K562 (cell line): ENCODE measurements around the gene SOS2. TPM values are rescaled to one million over a fixed set of nuclear protein-coding genes. Genes with fewer than 3 reads are reported as not detected.

Experiments used
- ATAC-seq: fragments of 200-7000 bp; cut with Tn5 transposase; 3 replicates; pipeline ENCODE4 v1.9.1; 2020; ENCODE audit warnings: moderate library complexity
- BruUV-seq: library from RNA; stranded (reverse); fragments of 400-500 nt; replicated peaks from 2 replicates; lab custom pipeline; 2021; lab: Mats Ljungman, UMichigan
- CTCF ChIA-PET: fragments of 300-600 bp; formaldehyde crosslinking; extraction: SDS; loops from one replicate; lab custom pipeline; 2021; ENCODE audit warnings: low intra/inter-chr PET ratio; lab: Yijun Ruan, JAX
- POLR2A ChIA-PET: fragments of 300-600, 350-650 bp; sonication (Branson Sonifier 250); formaldehyde crosslinking; extraction: SDS; loops from one replicate; lab custom pipeline; 2021; ENCODE audit warnings: antibody characterized with exemption, inconsistent platforms; lab: Yijun Ruan, JAX
- DNase-seq, 4 experiments: peaks; one replicate each; pipeline versions ENCODE4 v3.0.0 to v3.0.0-alpha.2; 2011 to 2018; ENCODE audit warnings: low spot score in 3 of 4, mixed read lengths in 3 of 4; ENCODE audit errors: extremely low read depth in 1 of 4
- FAIRE-seq: peaks from 2 replicates; lab custom pipeline; 2011; peaks lifted over from hg19 to GRCh38; lab: Jason Lieb, UNC
- H2AFZ ChIP-seq: 2 replicates; pipeline ENCODE4 v1.6.0; 2011; ENCODE audit warnings: low read depth, low read length, control low read depth, inconsistent platforms
- H3K27ac ChIP-seq: fragments of 200-600 bp; 3 replicates; pipeline ENCODE4 v1.8.0; 2011; ENCODE audit warnings: low read depth, mild to moderate bottlenecking, control low read depth, inconsistent platforms, low read length, moderate library complexity, mixed read lengths; ENCODE audit errors: extremely low read depth
- H3K27me3 ChIP-seq, 2 experiments: fragments of 300-600 bp in 1 of 2; 2 replicates in 1 of 2; 3 replicates in 1 of 2; pipeline versions ENCODE4 v1.6.0 to v1.8.0; 2011; ENCODE audit warnings: inconsistent platforms in 2 of 2, low read length in 2 of 2, mild to moderate bottlenecking in 1 of 2, mixed read lengths in 1 of 2, moderate library complexity in 1 of 2; ENCODE audit not compliant: control insufficient read depth in 2 of 2, insufficient read depth in 2 of 2
- H3K36me3 ChIP-seq: fragments of 300-600 bp; 3 replicates; pipeline ENCODE4 v1.8.0; 2011; ENCODE audit warnings: mild to moderate bottlenecking, low read length, inconsistent platforms; ENCODE audit not compliant: control insufficient read depth, insufficient read depth
- H3K4me1 ChIP-seq, 2 experiments: fragments of 200-600 bp in 1 of 2; replicated peaks in 1 of 2; 2 replicates in 1 of 2; 3 replicates in 1 of 2; pipeline versions ENCODE4 v1.5.1 to v1.8.0; 2011; ENCODE audit warnings: inconsistent platforms in 2 of 2, low read length in 2 of 2, mild to moderate bottlenecking in 1 of 2, mixed read lengths in 1 of 2, moderate library complexity in 1 of 2; ENCODE audit not compliant: control insufficient read depth in 2 of 2, insufficient read depth in 2 of 2
- H3K4me2 ChIP-seq: 2 replicates; pipeline ENCODE4 v1.6.1; 2011; ENCODE audit warnings: low read length, control low read depth, inconsistent platforms, mixed read lengths; ENCODE audit not compliant: insufficient read depth
- H3K4me3 ChIP-seq: fragments of 200-600 bp; sonication (generic), shearing (Covaris generic); 2 replicates; pipeline ENCODE4 v1.5.1; 2016; ENCODE audit warnings: control low read depth, inconsistent platforms
- H3K79me2 ChIP-seq: fragments of 200-600 bp; 3 replicates; pipeline ENCODE4 v1.8.0; 2011; ENCODE audit warnings: low read length, inconsistent platforms; ENCODE audit not compliant: control insufficient read depth, insufficient read depth
- H3K9ac ChIP-seq, 2 experiments: 2 replicates each; pipeline versions ENCODE4 v1.6.0 to v1.6.1; 2011; ENCODE audit warnings: low read depth in 2 of 2, low read length in 2 of 2, control low read depth in 1 of 2, inconsistent platforms in 1 of 2, mild to moderate bottlenecking in 1 of 2, mixed read lengths in 1 of 2; ENCODE audit not compliant: insufficient read depth in 1 of 2
- H3K9me1 ChIP-seq: one replicate; pipeline ENCODE4 v1.6.0; 2011; ENCODE audit warnings: inconsistent platforms, mild to moderate bottlenecking, low read length, moderate library complexity; ENCODE audit not compliant: control insufficient read depth, insufficient read depth
- H3K9me3 ChIP-seq: replicated peaks from 2 replicates; pipeline ENCODE4 v1.5.1; 2011; ENCODE audit warnings: low read depth, low read length, inconsistent platforms; ENCODE audit not compliant: control insufficient read depth, insufficient read depth
- H4K20me1 ChIP-seq: replicated peaks from 2 replicates; pipeline ENCODE4 v1.6.1; 2011; ENCODE audit warnings: low read length, inconsistent platforms, mixed read lengths; ENCODE audit not compliant: control insufficient read depth, insufficient read depth
- AFF1 ChIP-seq, 2 experiments: fragments of 450-650 bp; IDR thresholded peaks; 2 replicates each; pipeline ENCODE4 v1.6.1; 2018; ENCODE audit warnings: mild to moderate bottlenecking in 2 of 2, low read depth in 1 of 2; ENCODE audit not compliant: partially characterized antibody in 2 of 2
- BMI1 ChIP-seq: fragments of 150-350 bp; IDR thresholded peaks from 2 replicates; pipeline ENCODE4 v1.6.1; 2014; ENCODE audit warnings: low read length
- DMBX1 ChIP-seq: fragments of 250-450 bp; sonication (Bioruptor Pico); IDR thresholded peaks from 2 replicates; pipeline ENCODE4 v1.8.0; 2022; ENCODE audit warnings: inconsistent platforms, mild to moderate bottlenecking, moderate library complexity, borderline replicate concordance
- MEF2D ChIP-seq: conservative IDR thresholded peaks from 2 replicates; pipeline ENCODE4 v1.6.1; 2016; ENCODE audit warnings: low read depth, missing genetic modification characterization, missing compliant biosample characterization
- MTF1 ChIP-seq: fragments of 250-450 bp; sonication (Bioruptor Pico); IDR thresholded peaks from 2 replicates; pipeline ENCODE4 v1.9.0; 2021; ENCODE audit warnings: moderate library complexity, mild to moderate bottlenecking, inconsistent platforms, borderline replicate concordance
- NR0B1 ChIP-seq: fragments of 450-650 bp; IDR thresholded peaks from one replicate; pipeline ENCODE4 v1.6.1; 2018; ENCODE audit warnings: mild to moderate bottlenecking, moderate library complexity; ENCODE audit not compliant: partially characterized antibody
- SAP30 ChIP-seq: fragments of 200-600 bp; sonication (generic); IDR thresholded peaks from 2 replicates; pipeline ENCODE4 v1.6.1; 2012; ENCODE audit warnings: borderline replicate concordance, low read depth, mild to moderate bottlenecking, moderate library complexity, low read length, control low read depth, inconsistent platforms; ENCODE audit not compliant: insufficient read depth, poor library complexity, severe bottlenecking
- STAT5A ChIP-seq: IDR thresholded peaks from 2 replicates; pipeline ENCODE4 v1.6.1; 2012; ENCODE audit warnings: low read length, inconsistent platforms, borderline replicate concordance
- TBP ChIP-seq: optimal IDR thresholded peaks from 2 replicates; pipeline ENCODE3; 2011; ENCODE audit warnings: low read depth, low read length, improper control_type of control experiment
- TCF7 ChIP-seq: sonication (generic); IDR thresholded peaks from 2 replicates; pipeline ENCODE4 v1.6.1; 2016; ENCODE audit warnings: antibody characterized with exemption, borderline replicate concordance
- WHSC1 ChIP-seq: IDR thresholded peaks from one replicate; pipeline ENCODE4 v1.6.1; 2012; ENCODE audit warnings: low read length, control low read depth, inconsistent platforms
- ZNF184 ChIP-seq: sonication (generic); formaldehyde crosslinking; IDR thresholded peaks from 2 replicates; pipeline ENCODE4 v1.5.0; 2020; ENCODE audit warnings: missing genetic modification reagents
- ZNF282 ChIP-seq: sonication (generic); formaldehyde crosslinking; IDR thresholded peaks from 2 replicates; pipeline ENCODE4 v1.8.1; 2023; ENCODE audit warnings: missing genetic modification reagents
- ZNF431 ChIP-seq: sonication (generic); formaldehyde crosslinking; IDR thresholded peaks from 2 replicates; pipeline ENCODE4 v1.8.0; 2022; ENCODE audit warnings: mild to moderate bottlenecking, missing genetic modification reagents
- WGBS: fragments of 100-300 bp; shearing (Covaris generic); methylation state at CpG from one replicate; pipeline ENCODE4 v1.1.6; 2016; ENCODE audit warnings: low coverage, mixed read lengths; ENCODE audit not compliant: insufficient coverage; ENCODE audit errors: missing lambda C conversion rate; 5-methylcytosine and 5-hydroxymethylcytosine counted together
- in situ Hi-C: fragments of 300-500 bp; cut with MboI; formaldehyde crosslinking; loops from 4 replicates; pipeline ENCODE4 v1.15.0; 2018; ENCODE audit warnings: inconsistent platforms, mixed read lengths
- intact Hi-C: fragments of 100-400 bp; cut with micrococcal nuclease; formaldehyde crosslinking; loops from 2 replicates; pipeline ENCODE4 v1.14.2; 2022
- polyA plus RNA-seq, 8 experiments: library from polyadenylated mRNA; depleted of rRNA in 4 of 8; stranded (reverse) in 5 of 8; unstranded in 3 of 8; fragments of >200 nt; fragmentation: Nextera tagmentation in 2 of 8; fragmentation: Illumina TruSeq in 1 of 8; extraction: Ambion mirVana in 2 of 8; extraction: Trizol in 1 of 8; gene quantifications; 2 replicates each; pipeline versions ENCODE4 v1.2.1 to v1.2.3, GENCODE V29; 2011 to 2014; ENCODE audit warnings: inconsistent platforms in 1 of 8, missing spikeins in 1 of 8
- total RNA-seq, 7 experiments: library from RNA; depleted of rRNA in 6 of 7; stranded (reverse); fragments of >200 nt in 6 of 7; fragmentation: Illumina TruSeq in 2 of 7; extraction: Trizol in 2 of 7; gene quantifications; 2 replicates each; pipeline versions ENCODE4 v1.2.1 to v1.2.3, GENCODE V29; 2011 to 2021; ENCODE audit warnings: low replicate concordance in 1 of 7
- TF ChIP-seq, protein P1 (sequence below): sonication (generic); formaldehyde crosslinking; IDR thresholded peaks from 2 replicates; pipeline ENCODE4 v1.8.0; 2022; ENCODE audit warnings: missing genetic modification reagents, mild to moderate bottlenecking, borderline replicate concordance

Gene SOS2
- total and polyA plus RNA-seq, 9 of the 15 experiments (the other 6 are each of a cell fraction or from before 2014, with no cell fraction given), result 2.2 to 13.1 (median 10.5) TPM

- H4K20me1 ChIP-seq, result no peaks in the 10 kb centered on the region
- ChIA-PET CTCF (no interaction called here), POLR2A (no interaction called here)
- in situ Hi-C loops (loop anchor here (10.0 kb wide), 1 partner anchor 647 kb away; no protein-coding TSS in a partner anchor), intact Hi-C loops (no loop called here)
- H2AFZ ChIP-seq, result no peak overlapping the region
- no peaks in the 10 kb centered on the region for H3K27me3 ChIP-seq
- no peaks in the 10 kb centered on the region for H3K9me1 ChIP-seq
- DNase-seq (no peak), FAIRE-seq (no peak), ATAC-seq (no peak)
- WGBS, result 92% methylated on average over 2 of the region's 2 CpGs
- H3K4me1 ChIP-seq, result no peaks in the 10 kb centered on the region
- H3K27ac ChIP-seq, result no peak overlapping the region
- H3K9ac ChIP-seq, result no peak overlapping the region
- H3K4me3 ChIP-seq, result no peak overlapping the region
- H3K4me2 ChIP-seq, result no peak overlapping the region
- no TSS peak for BruUV-seq
- no peaks in the 10 kb centered on the region for H3K9me3 ChIP-seq
- H3K36me3 ChIP-seq, result peaks cover 14% of the 10 kb centered on the region; the same call in 2 of the 3 replicates
- no peak for TF ChIP-seq MEF2D
- no peak for TF ChIP-seq TCF7
- no peak for TF ChIP-seq ZNF282 (CRISPR knock-in tag)
- TF ChIP-seq MTF1 (CRISPR knock-in tag), result no peak
- no peak for TF ChIP-seq SAP30
- TF ChIP-seq ZNF431 (CRISPR knock-in tag), result no peak
- no peak for TF ChIP-seq DMBX1 (CRISPR knock-in tag)
- TF ChIP-seq NR0B1, result no peak
- no peak for TF ChIP-seq BMI1
- TF ChIP-seq AFF1 (IDR thresholded peaks at IDR 0.05; ENCODE audit: low read depth in 1 of 2, partially characterized antibody in 2 of 2), result no peak
- no peak for TF ChIP-seq ZNF184 (CRISPR knock-in tag)
- TF ChIP-seq, protein P1, sequence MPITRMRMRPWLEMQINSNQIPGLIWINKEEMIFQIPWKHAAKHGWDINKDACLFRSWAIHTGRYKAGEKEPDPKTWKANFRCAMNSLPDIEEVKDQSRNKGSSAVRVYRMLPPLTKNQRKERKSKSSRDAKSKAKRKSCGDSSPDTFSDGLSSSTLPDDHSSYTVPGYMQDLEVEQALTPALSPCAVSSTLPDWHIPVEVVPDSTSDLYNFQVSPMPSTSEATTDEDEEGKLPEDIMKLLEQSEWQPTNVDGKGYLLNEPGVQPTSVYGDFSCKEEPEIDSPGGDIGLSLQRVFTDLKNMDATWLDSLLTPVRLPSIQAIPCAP (CRISPR knock-in tag), result no peak
- TF ChIP-seq WHSC1, result no peak
- no peak for TF ChIP-seq TBP
- TF ChIP-seq STAT5A, result no peak
- H3K79me2 ChIP-seq, result no peaks in the 10 kb centered on the region
Observed at GRCh38 chr14:50127802-50128201, 103.6 kb downstream of the SOS2 start.
